H9 (cell line): ENCODE data around the gene RNF31. TPM values are rescaled to one million over a fixed set of nuclear protein-coding genes. Genes with fewer than 3 reads are reported as not detected.

Experiments
- DNase-seq: peaks from one replicate; pipeline ENCODE4 v3.0.0-alpha.2; 2017
- H2AFZ ChIP-seq: one replicate; pipeline ENCODE4 v1.6.1; 2013; ENCODE audit warnings: mild to moderate bottlenecking, low read length, control low read depth, moderate library complexity
- H2AK5ac ChIP-seq: 2 replicates; pipeline ENCODE4 v1.6.1; 2013; ENCODE audit warnings: low read length, control low read depth, mixed read lengths; ENCODE audit not compliant: insufficient read length
- H2BK120ac ChIP-seq: one replicate; pipeline ENCODE4 v1.6.1; 2013; ENCODE audit warnings: low read depth, mild to moderate bottlenecking, low read length, control low read depth, inconsistent platforms; ENCODE audit not compliant: poor library complexity, severe bottlenecking
- H2BK12ac ChIP-seq: 2 replicates; pipeline ENCODE4 v1.6.1; 2013; ENCODE audit warnings: low read length, control low read depth, mixed read lengths, low read depth; ENCODE audit not compliant: insufficient read length
- H2BK15ac ChIP-seq: 2 replicates; pipeline ENCODE4 v1.6.1; 2013; ENCODE audit warnings: low read depth, low read length, control low read depth
- H2BK20ac ChIP-seq: one replicate; pipeline ENCODE4 v1.6.1; 2013; ENCODE audit warnings: low read depth, mild to moderate bottlenecking, low read length, control low read depth, inconsistent platforms; ENCODE audit not compliant: poor library complexity, severe bottlenecking
- H2BK5ac ChIP-seq: 2 replicates; pipeline ENCODE4 v1.6.1; 2013; ENCODE audit warnings: low read length, control low read depth, mixed read lengths; ENCODE audit not compliant: insufficient read length
- H3K14ac ChIP-seq: 2 replicates; pipeline ENCODE4 v1.6.1; 2013; ENCODE audit warnings: low read length, control low read depth; ENCODE audit not compliant: insufficient read depth
- H3K18ac ChIP-seq: 2 replicates; pipeline ENCODE4 v1.6.1; 2013; ENCODE audit warnings: low read depth, mild to moderate bottlenecking, mixed read lengths, low read length, control low read depth; ENCODE audit not compliant: insufficient read length
- H3K23ac ChIP-seq: 2 replicates; pipeline ENCODE4 v1.6.1; 2013; ENCODE audit warnings: low read length, control low read depth, mixed read lengths, low read depth; ENCODE audit not compliant: insufficient read length
- H3K23me2 ChIP-seq: 2 replicates; pipeline ENCODE4 v1.6.1; 2013; ENCODE audit warnings: low read depth, mild to moderate bottlenecking, mixed read lengths, low read length, control low read depth; ENCODE audit not compliant: insufficient read length, poor library complexity, severe bottlenecking
- H3K27ac ChIP-seq: 2 replicates; pipeline ENCODE4 v1.5.1; 2013; ENCODE audit warnings: low read length, control low read depth, mixed read lengths, low read depth; ENCODE audit not compliant: insufficient read length
- H3K27me3 ChIP-seq: 2 replicates; pipeline ENCODE4 v1.6.1; 2013; ENCODE audit warnings: low read length, control low read depth, inconsistent platforms; ENCODE audit not compliant: insufficient read depth
- H3K4ac ChIP-seq: 2 replicates; pipeline ENCODE4 v1.6.1; 2013; ENCODE audit warnings: low read depth, mild to moderate bottlenecking, control low read depth, inconsistent platforms, low read length, moderate library complexity
- H3K4me1 ChIP-seq: 2 replicates; pipeline ENCODE4 v1.6.1; 2013; ENCODE audit warnings: low read length, control low read depth, inconsistent platforms; ENCODE audit not compliant: insufficient read depth
- H3K4me2 ChIP-seq: 2 replicates; pipeline ENCODE4 v1.6.1; 2013; ENCODE audit warnings: low read length, control low read depth, mixed read lengths; ENCODE audit not compliant: insufficient read length, insufficient read depth
- H3K56ac ChIP-seq: 2 replicates; pipeline ENCODE4 v1.6.1; 2013; ENCODE audit warnings: low read depth, mild to moderate bottlenecking, mixed read lengths, low read length, control low read depth; ENCODE audit not compliant: insufficient read length
- H3K79me1 ChIP-seq: 2 replicates; pipeline ENCODE4 v1.6.1; 2013; ENCODE audit warnings: low read depth, mild to moderate bottlenecking, moderate library complexity, low read length, control low read depth, inconsistent platforms; ENCODE audit not compliant: insufficient read depth, poor library complexity, severe bottlenecking
- H3K79me2 ChIP-seq: 2 replicates; pipeline ENCODE4 v1.6.1; 2013; ENCODE audit warnings: low read length, control low read depth, inconsistent platforms; ENCODE audit not compliant: insufficient read depth
- H3K9ac ChIP-seq: 2 replicates; pipeline ENCODE4 v1.6.1; 2013; ENCODE audit warnings: low read length, control low read depth, mixed read lengths; ENCODE audit not compliant: insufficient read length; ENCODE audit errors: extremely low read depth
- H3K9me3 ChIP-seq: one replicate; pipeline ENCODE4 v1.6.1; 2013; ENCODE audit warnings: low read depth, low read length, inconsistent platforms; ENCODE audit not compliant: control insufficient read depth
- H3T11ph ChIP-seq: one replicate; pipeline ENCODE4 v1.6.1; 2013; ENCODE audit warnings: mild to moderate bottlenecking, low read length, control low read depth, inconsistent platforms
- H4K20me1 ChIP-seq: one replicate; pipeline ENCODE4 v1.6.1; 2013; ENCODE audit not compliant: control insufficient read depth, insufficient read length, insufficient read depth
- H4K5ac ChIP-seq: 2 replicates; pipeline ENCODE4 v1.6.1; 2013; ENCODE audit warnings: low read depth, mild to moderate bottlenecking, mixed read lengths, low read length, control low read depth; ENCODE audit not compliant: insufficient read length
- H4K8ac ChIP-seq: replicated peaks from 2 replicates; pipeline ENCODE4 v1.6.1; 2013; ENCODE audit warnings: low read length, control low read depth, mixed read lengths, low read depth; ENCODE audit not compliant: insufficient read length
- H4K91ac ChIP-seq: 2 replicates; pipeline ENCODE4 v1.6.1; 2013; ENCODE audit warnings: low read depth, mild to moderate bottlenecking, moderate library complexity, mixed read lengths, low read length, control low read depth; ENCODE audit not compliant: insufficient read length
- H3K27ac Mint-ChIP-seq, 3 experiments: 2 replicates in 2 of 3; 3 replicates in 1 of 3; pipeline ENCODE4 v1.8.0; 2020 to 2021; ENCODE audit warnings: mixed read lengths in 3 of 3, mild to moderate bottlenecking in 1 of 3, moderate library complexity in 1 of 3
- H3K27me3 Mint-ChIP-seq: 2 replicates; pipeline ENCODE4 v1.8.0; 2021; ENCODE audit warnings: low read depth, mild to moderate bottlenecking, moderate library complexity, mixed read lengths
- H3K36me3 Mint-ChIP-seq, 3 experiments: 2 replicates in 2 of 3; 3 replicates in 1 of 3; pipeline ENCODE4 v1.8.0; 2020 to 2021; ENCODE audit warnings: low read depth in 3 of 3, mixed read lengths in 3 of 3; ENCODE audit not compliant: insufficient read depth in 1 of 3
- H3K4me1 Mint-ChIP-seq, 2 experiments: 2 replicates each; pipeline ENCODE4 v1.8.0; 2020; ENCODE audit warnings: mixed read lengths in 2 of 2
- H3K4me3 Mint-ChIP-seq, 2 experiments: 2 replicates in 1 of 2; 3 replicates in 1 of 2; pipeline ENCODE4 v1.8.0; 2020 to 2021; ENCODE audit warnings: mild to moderate bottlenecking in 2 of 2, mixed read lengths in 2 of 2, moderate library complexity in 1 of 2
- H3K9me3 Mint-ChIP-seq, 2 experiments: 2 replicates in 1 of 2; 3 replicates in 1 of 2; pipeline ENCODE4 v1.8.0; 2020; ENCODE audit warnings: mild to moderate bottlenecking in 2 of 2, mixed read lengths in 2 of 2, moderate library complexity in 1 of 2
- WGBS: extraction: QIAGEN DNeasy Blood & Tissue Kit; methylation state at CpG from one replicate; pipeline ENCODE4 v1.1.7; 2013; ENCODE audit warnings: missing lambda C conversion rate, low lambda C conversion rate, mixed read lengths; ENCODE audit not compliant: insufficient read length; ENCODE audit errors: extremely low coverage; 5-methylcytosine and 5-hydroxymethylcytosine counted together
- total RNA-seq: library from RNA; stranded (reverse); gene quantifications from 2 replicates; pipeline ENCODE4 v1.2.1, GENCODE V29; 2021
- TF ChIP-seq, protein P1 (sequence below): fragments of 200-600 bp; sonication (generic); conservative IDR thresholded peaks from 3 replicates; pipeline ENCODE4 v1.8.0; 2021; ENCODE audit warnings: antibody characterized with exemption, mild to moderate bottlenecking

RNF31 gene
- total RNA-seq, 1 experiment from 2014 or later: 87.3 TPM

DNA sequence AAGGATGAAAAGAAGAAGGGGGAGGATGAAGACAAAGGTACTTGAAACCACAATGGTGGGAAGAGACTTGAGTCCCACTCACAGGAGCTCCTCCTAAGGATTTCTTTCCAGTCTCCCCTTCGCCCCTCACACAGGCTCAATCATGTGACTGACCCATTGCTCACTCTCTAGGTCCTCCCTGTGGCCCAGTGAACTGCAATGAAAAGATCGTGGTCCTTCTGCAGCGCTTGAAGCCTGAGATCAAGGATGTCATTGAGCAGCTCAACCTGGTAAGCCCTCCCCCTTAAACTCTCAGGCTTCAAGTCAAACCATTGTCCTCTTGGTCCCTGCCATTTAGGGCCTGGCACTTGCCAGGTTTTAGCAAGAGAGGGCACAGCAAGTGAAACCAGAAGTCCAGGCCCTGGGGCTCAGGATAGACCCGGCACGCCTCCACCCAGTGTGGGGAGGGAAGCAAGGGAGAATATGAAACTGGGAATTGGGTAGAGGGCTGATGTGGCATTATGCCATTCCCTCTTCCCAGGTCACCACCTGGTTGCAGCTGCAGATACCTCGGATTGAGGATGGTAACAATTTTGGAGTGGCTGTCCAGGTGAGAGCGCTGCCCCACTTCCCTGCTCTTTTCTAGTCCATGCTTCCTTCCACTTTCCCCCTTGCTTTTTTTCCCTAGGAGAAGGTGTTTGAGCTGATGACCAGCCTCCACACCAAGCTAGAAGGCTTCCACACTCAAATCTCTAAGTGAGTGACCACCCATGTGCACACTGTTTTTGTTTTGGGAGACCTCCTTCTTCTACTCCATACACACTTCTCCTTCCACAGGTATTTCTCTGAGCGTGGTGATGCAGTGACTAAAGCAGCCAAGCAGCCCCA lies 9.5 kb upstream of the RNF31 start:
- peaks cover 2% of the 10 kb centered on the region for H3K79me1 ChIP-seq
- no peak overlapping the region for H2BK5ac ChIP-seq
- H3K14ac ChIP-seq: no peak overlapping the region
- H3K9ac ChIP-seq: no peak overlapping the region
- no peak overlapping the region for H2BK120ac ChIP-seq
- H3K4me1 ChIP-seq: no peaks in the 10 kb centered on the region
- H3K23ac ChIP-seq: no peak overlapping the region
- no peak overlapping the region for H4K8ac ChIP-seq
- H3K36me3 Mint-ChIP-seq: peaks cover 22 to 34% (median 29%) of the 10 kb centered on the region in 3 experiments
- H3K27me3 Mint-ChIP-seq: no peaks in the 10 kb centered on the region
- peak overlapping the region; percentile 38 to 66; a peak in 4 of 5 replicates for H3K4me3 Mint-ChIP-seq
- H3K4ac ChIP-seq: no peak overlapping the region
- no peak for DNase-seq
- no peak overlapping the region for H3K56ac ChIP-seq
- H2BK12ac ChIP-seq: no peak overlapping the region
- H3K18ac ChIP-seq: no peak overlapping the region
- no peak overlapping the region for H2BK15ac ChIP-seq
- H4K91ac ChIP-seq: no peak overlapping the region
- H3K27ac Mint-ChIP-seq: peak overlapping the region in 1 of 3 experiments; percentile 54; a peak in 3 of 7 replicates
- no peaks in the 10 kb centered on the region for H4K20me1 ChIP-seq
- no CpG with 5 or more reads among the region's 8 CpGs for WGBS
- no peak overlapping the region for H3T11ph ChIP-seq
- no peak overlapping the region for H4K5ac ChIP-seq
- no peaks in the 10 kb centered on the region for H3K27me3 ChIP-seq
- no peak overlapping the region for H2AFZ ChIP-seq
- no peak overlapping the region for H2BK20ac ChIP-seq
- H2AK5ac ChIP-seq: no peak overlapping the region
- H3K4me1 Mint-ChIP-seq: peaks cover 31 to 33% of the 10 kb centered on the region in 2 experiments
- H3K9me3 Mint-ChIP-seq: 0 out of 5 replicates have a peak, but pooled peaks cover 0 to 2% of the 10 kb centered on the region in 2 experiments
- no peak overlapping the region for H3K27ac ChIP-seq
- H3K9me3 ChIP-seq: no peaks in the 10 kb centered on the region
- H3K23me2 ChIP-seq: peaks cover 10% of the 10 kb centered on the region
- H3K79me2 ChIP-seq: peaks cover 3% of the 10 kb centered on the region; the same call in 1 of the 2 replicates
- TF ChIP-seq, protein P1, sequence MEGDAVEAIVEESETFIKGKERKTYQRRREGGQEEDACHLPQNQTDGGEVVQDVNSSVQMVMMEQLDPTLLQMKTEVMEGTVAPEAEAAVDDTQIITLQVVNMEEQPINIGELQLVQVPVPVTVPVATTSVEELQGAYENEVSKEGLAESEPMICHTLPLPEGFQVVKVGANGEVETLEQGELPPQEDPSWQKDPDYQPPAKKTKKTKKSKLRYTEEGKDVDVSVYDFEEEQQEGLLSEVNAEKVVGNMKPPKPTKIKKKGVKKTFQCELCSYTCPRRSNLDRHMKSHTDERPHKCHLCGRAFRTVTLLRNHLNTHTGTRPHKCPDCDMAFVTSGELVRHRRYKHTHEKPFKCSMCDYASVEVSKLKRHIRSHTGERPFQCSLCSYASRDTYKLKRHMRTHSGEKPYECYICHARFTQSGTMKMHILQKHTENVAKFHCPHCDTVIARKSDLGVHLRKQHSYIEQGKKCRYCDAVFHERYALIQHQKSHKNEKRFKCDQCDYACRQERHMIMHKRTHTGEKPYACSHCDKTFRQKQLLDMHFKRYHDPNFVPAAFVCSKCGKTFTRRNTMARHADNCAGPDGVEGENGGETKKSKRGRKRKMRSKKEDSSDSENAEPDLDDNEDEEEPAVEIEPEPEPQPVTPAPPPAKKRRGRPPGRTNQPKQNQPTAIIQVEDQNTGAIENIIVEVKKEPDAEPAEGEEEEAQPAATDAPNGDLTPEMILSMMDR: no peak
- H3K4me2 ChIP-seq: no peak overlapping the region
